IPS-18c (cell line): ENCODE measurements around the gene MS4A10.

ENCODE experiments used
- H3K4me3 ChIP-seq: 2 replicates; pipeline ENCODE4 v1.7.0; 2013; ENCODE audit warnings: low read depth, mild to moderate bottlenecking, low read length, moderate library complexity; ENCODE audit not compliant: insufficient read depth
- H3K9me3 ChIP-seq: one replicate; pipeline ENCODE4 v1.6.1; 2013; ENCODE audit warnings: mild to moderate bottlenecking, low read length, moderate library complexity; ENCODE audit not compliant: control insufficient read depth, insufficient read depth

The MS4A10 gene

DNA sequence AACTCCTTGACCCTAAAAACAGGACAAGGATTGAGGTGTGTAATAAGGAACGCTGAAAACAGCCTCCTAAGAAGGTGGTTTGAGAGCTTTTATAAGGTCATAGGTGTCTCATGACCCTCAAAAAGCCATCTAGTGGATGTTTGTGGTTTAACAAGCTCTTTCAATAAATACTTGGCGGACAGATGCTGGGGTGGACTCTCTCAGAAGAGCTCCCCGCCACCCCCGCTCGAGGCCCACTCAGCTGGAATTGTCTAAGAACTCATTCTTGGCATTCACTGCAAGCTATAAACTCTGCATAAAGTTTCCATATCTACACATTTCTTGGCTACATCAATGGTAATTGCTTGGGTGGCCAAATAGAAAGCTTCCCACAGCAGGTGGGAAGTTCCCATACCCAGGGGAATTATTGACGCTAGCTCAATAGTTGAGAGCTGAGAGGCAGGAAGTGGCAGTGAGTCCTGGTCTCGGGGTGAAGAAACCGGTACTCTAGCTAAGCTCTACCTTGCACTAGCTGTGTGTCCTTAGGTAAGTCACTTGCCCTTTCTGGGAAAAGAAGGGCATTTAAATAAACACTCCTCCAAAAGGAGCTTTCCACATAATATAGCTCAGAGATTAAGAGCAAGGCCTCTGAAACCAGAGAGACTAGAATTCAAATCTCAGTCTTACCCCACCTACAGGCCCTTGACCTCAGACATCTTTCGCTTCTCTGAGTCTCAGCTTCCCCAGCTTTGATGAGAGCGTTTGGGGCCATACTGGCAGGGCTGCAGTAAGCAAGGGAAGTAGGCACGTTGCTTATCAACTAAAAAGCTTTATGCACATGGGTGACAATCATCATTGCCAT is 22.1 kb upstream of the MS4A10 start:
- Histone ChIP-seq H3K9me3 (peaks cover 2% of the 10 kb centered on the region), H3K4me3 (no peak overlapping the region)

- no peak overlapping the region for H3K4me3 ChIP-seq
- H3K9me3 ChIP-seq: peaks cover 2% of the 10 kb centered on the region
These were observed 21.3 kb upstream of the MS4A10 start for GRCh38 chr11:60763692-60764369.

GRCh38 chr11:60764879-60765278 is 20.3 kb upstream of the MS4A10 start:
- Histone ChIP-seq H3K4me3 (no peak overlapping the region), H3K9me3 (no peaks in the 10 kb centered on the region)

DNA sequence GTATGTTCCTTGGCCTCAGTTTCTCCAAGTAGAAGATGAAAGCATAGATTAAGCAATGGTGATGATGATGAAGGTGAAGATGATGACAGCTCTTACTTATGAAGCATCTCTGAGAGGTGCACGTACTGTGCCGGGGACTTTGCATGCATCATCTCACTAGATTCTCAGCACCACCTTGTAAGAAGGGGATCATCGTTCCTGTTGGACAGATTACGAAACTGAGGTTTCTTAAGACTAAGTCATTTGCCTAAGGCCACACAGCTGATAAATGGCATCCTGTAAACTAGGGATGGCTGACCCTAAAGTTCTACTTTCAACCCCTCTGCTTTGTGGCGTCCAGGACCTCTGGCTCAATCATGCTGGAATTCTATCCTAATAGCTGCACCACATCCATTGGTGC is 19.8 kb upstream of the MS4A10 start:
- no peak overlapping the region for H3K4me3 ChIP-seq
- no peaks in the 10 kb centered on the region for H3K9me3 ChIP-seq

- Histone ChIP-seq H3K4me3 (no peak overlapping the region), H3K9me3 (no peaks in the 10 kb centered on the region)
These were observed 18.6 kb upstream of the MS4A10 start for GRCh38 chr11:60766547-60766946.

DNA sequence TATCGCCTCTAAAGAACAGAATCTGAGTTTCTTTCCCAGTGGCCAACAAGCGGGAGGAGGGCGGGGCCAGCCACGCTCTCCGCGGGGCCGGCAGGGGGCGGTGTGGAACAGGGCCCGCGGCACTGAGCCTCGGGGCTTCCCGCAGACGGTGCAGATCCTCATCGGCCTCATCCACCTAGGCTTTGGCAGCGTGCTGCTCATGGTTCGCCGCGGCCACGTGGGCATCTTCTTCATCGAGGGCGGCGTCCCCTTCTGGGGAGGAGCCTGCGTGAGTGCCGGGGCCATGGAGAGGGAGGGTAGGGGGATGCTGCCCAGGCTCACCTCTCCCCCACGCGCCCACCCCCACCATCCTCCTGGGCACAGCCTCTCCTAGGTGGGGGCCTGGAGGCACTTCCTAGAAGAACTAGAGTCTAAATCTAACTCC is 17.7 kb upstream of the MS4A10 start:
- no peak overlapping the region; the same call in 1 of the 2 replicates for H3K4me3 ChIP-seq

DNA sequence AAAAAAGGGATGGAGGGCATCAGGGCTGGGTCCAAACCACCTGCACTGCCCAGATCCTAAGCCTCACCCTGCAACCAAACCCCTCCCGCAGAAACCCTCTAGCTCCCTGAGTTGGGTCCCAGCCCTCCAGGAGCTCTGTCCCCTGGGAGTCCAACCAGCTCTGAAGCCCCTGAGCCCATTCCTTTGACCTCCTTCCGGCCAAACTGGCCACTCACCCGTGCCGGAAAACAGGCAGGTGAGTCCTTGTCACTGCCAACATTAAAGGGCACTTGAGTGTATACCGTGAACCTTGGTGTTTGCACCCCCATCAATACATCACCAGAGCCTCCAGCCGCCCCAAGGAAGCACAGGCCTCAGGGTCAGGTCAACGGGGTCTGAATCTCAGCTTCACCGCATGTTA is 16.9 kb upstream of the MS4A10 start:
- Histone ChIP-seq H3K9me3 (no peaks in the 10 kb centered on the region), H3K4me3 (no peak overlapping the region)

More for the DNA sequence above, 17.7 kb upstream of the MS4A10 start:
- H3K9me3 ChIP-seq: no peaks in the 10 kb centered on the region

GRCh38 chr11:60769273-60769672 is 15.9 kb upstream of the MS4A10 start:
- no peaks in the 10 kb centered on the region for H3K9me3 ChIP-seq

GRCh38 chr11:60769811-60770210 is 15.3 kb upstream of the MS4A10 start:
- Histone ChIP-seq H3K4me3 (no peak overlapping the region), H3K9me3 (no peaks in the 10 kb centered on the region)

More at GRCh38 chr11:60769273-60769672, 15.9 kb upstream of the MS4A10 start:
- H3K4me3 ChIP-seq: no peak overlapping the region

GRCh38 chr11:60771146-60771545 is 14.0 kb upstream of the MS4A10 start:
- Histone ChIP-seq H3K4me3 (no peak overlapping the region), H3K9me3 (no peaks in the 10 kb centered on the region)

DNA sequence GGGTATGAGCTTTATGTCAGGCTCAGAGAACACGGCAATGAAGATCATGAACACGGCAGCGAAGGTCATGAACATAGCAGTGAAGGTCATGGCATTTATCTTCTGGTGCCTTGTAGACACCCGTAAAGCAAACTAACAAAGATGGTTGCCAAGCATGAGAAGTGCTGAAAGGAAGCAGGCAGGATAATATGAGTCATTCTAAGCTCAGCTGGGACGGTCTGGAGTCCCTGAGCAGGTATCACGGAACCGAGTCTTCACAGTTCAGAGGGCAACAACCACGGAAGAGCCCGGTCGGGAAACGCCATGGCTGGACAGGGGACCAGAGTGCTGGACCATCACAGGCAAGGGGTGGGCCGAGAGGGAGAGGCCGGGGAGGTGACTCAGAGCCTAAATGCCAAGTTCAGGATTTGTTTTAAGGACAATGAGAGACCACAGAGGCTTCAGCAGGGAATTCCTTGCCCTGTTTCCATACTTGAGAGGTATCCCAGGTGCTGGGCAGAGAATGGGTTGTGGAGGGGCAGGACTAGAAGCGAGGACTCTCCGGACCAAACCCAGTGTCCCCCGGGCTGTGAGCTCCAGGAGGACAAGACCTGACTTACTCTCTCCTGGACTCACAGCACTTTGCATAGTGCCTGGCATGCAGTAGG is 13.1 kb upstream of the MS4A10 start:
- Histone ChIP-seq H3K9me3 (no peaks in the 10 kb centered on the region), H3K4me3 (no peak overlapping the region)

DNA sequence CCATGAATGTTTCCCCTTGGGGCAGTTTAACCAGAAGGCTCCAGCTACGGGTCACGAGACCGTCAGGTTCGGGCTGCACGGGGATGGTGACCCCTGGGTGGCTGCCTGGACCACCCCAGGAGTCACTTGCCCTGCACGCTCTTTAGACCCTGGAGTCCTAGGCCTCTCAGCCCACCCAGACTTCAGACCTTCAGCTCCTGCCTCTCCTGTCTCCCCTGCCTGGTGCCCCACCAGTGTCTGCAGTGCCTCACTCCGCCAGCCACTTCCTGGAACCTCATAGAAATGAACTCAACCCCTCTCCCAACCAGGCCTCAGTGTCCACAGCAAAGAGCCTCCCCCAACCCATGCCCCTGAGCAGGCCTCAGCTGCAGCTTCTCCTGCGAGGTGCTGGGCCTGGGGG is 12.5 kb upstream of the MS4A10 start:
- H3K4me3 ChIP-seq: no peak overlapping the region
- no peaks in the 10 kb centered on the region for H3K9me3 ChIP-seq

- Histone ChIP-seq H3K4me3 (no peak overlapping the region), H3K9me3 (no peaks in the 10 kb centered on the region)
These were observed 10.4 kb upstream of the MS4A10 start for GRCh38 chr11:60774726-60775125.

DNA sequence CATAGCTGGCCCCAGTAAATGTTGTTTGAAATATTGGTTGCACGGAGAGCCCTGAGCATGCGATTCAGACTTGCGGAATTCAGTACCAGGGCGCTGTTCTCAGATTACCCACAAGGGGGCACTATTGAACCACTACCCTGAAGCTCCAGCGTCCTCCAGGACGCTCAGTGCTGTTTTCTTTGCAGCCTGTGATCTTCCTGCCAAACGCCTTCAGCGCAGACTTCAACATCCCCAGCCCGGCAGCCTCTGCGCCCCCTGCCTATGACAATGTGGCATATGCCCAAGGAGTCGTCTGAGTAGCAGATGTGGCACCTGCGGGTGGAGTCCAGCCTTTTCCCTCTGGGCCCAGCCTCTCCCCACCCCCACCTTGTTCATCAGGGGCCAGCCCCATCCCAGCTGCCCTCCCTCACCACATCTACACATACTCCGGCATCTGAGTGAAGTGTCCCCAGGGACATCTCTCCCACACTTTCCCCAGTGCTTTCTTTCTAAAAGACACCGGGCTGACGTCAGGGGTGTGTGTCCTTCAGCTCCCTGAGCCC is 9.6 kb upstream of the MS4A10 start:
- no peaks in the 10 kb centered on the region for H3K9me3 ChIP-seq
- no peak overlapping the region for H3K4me3 ChIP-seq

GRCh38 chr11:60776167-60776566 is 9.0 kb upstream of the MS4A10 start:
- no peak overlapping the region for H3K4me3 ChIP-seq
- H3K9me3 ChIP-seq: no peaks in the 10 kb centered on the region

GRCh38 chr11:60777106-60777505 is 8.0 kb upstream of the MS4A10 start:
- Histone ChIP-seq H3K9me3 (no peaks in the 10 kb centered on the region), H3K4me3 (no peak overlapping the region)

- Histone ChIP-seq H3K9me3 (no peaks in the 10 kb centered on the region), H3K4me3 (no peak overlapping the region)
These were observed 7.6 kb upstream of the MS4A10 start for GRCh38 chr11:60777572-60777971.

GRCh38 chr11:60780065-60780464 is 5.1 kb upstream of the MS4A10 start:
- H3K9me3 ChIP-seq: no peaks in the 10 kb centered on the region
- H3K4me3 ChIP-seq: no peak overlapping the region
